IPS-11a (cell line): Measurements from ENCODE around the gene TFCP2.
"Not testable (repeated sequence)": the region's sequence is repeated elsewhere in the genome, so short reads cannot be mapped to it uniquely, and the experiment has no call there.

ENCODE experiments used
- H3K4me3 ChIP-seq: one replicate; pipeline ENCODE4 v1.5.1; 2013; ENCODE audit warnings: low read depth, low read length, control low read depth

Gene TFCP2

DNA sequence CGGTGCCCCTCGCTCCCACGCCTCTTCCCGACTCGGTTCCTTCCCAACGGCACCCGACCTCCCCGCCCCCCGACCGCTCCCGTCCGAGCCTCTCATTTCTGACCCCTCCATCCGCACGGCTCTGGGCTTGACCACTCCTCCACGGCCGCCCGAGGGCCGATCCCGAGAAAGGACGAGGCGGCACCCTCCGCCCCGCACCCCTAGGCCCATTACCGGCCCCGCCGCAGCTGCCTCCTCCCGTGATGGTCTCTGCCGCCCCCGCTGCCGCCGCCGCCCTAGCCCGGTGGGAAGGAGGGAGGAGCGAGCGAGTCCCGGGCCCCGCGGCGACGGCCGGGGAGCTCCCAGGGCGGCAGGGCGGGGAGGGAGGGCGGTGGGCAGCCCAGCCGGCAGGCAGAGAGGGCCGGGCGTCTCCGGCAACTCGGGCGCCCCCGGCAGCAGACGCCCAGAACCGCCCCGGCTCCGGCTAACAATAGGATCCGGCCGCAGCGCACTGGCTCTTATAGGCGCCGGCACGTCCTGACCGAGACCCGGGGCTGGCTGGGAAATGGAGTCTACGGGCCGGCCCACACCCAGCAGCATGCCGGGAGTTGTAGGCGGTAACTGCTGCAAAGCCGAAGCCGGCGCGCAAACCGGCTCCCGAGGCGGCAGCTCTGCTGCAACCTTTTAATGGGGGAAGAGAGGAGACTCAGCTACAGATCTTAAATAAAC lies 89.7 kb downstream of the TFCP2 start, which contains the start of gene CSRNP2:
TSS of gene CSRNP2 (minus strand) at position 471 of the 708 bp plus-strand sequence. CDS start 7,035 bp downstream, outside the sequence.
- peak within 1 kb of the TSS; percentile 85 for H3K4me3 ChIP-seq

- H3K4me3 ChIP-seq, result peak overlapping the region; percentile 85
These were observed 90.3 kb downstream of the TFCP2 start for GRCh38 chr12:51082561-51083125.

GRCh38 chr12:51081421-51081820 lies 91.5 kb downstream of the TFCP2 start:
- no peak overlapping the region for H3K4me3 ChIP-seq

- no peak overlapping the region for H3K4me3 ChIP-seq
These were observed 92.8 kb downstream of the TFCP2 start for GRCh38 chr12:51080136-51080535.

DNA sequence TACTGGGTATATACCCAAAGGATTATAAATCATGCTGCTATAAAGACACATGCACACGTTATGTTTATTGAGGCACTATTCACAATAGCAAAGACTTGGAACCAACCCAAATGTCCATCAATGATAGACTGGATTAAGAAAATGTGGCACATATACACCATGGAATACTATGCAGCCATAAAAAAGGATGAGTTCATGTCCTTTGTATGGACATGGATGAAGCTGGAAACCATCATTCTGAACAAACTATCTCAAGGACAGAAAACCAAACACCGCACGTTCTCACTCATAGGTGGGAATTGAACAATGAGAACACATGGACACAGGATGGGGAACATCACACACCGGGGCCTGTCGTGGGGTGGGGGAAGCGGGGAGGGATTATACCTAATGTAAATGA lies 94.1 kb downstream of the TFCP2 start:
- H3K4me3 ChIP-seq, result not testable (repeated sequence)

DNA sequence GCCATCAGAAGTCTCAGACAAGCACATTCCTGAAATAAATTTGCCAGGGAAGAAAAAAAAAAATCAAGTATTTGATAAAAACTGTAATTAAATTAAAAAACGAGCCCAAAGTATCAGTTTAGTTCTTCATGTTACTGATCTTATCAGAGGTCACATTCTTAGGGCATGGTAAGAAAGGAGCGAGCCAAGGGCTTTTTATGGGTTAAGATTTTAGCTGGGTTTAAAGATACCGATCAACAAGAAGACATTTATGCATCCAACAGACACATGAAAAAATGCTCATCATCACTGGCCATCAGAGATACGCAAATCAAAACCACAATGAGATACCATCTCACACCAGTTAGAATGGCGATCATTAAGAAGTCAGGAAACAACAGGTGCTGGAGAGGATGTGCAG lies 94.6 kb downstream of the TFCP2 start:
- H3K4me3 ChIP-seq, result not testable (repeated sequence)

DNA sequence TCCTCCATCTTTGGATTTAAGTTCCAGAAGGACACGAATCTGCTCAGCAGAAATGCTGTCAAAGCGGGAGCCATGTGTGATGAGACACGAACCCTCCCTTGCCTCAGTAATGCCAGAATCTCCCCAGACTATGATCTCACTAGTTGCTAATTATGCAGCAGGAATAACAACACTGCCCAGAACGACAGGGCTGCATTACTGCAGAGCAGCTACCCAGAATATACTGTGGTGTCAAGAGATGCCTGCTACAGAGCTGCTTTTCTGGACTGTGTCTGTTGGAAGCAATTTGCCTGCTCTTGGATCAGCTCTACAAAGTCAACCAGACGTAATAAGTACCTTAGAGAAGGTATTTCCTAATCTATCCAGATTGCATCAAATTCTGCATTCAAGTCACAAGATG lies 95.0 kb downstream of the TFCP2 start:
- no peak overlapping the region for H3K4me3 ChIP-seq

DNA sequence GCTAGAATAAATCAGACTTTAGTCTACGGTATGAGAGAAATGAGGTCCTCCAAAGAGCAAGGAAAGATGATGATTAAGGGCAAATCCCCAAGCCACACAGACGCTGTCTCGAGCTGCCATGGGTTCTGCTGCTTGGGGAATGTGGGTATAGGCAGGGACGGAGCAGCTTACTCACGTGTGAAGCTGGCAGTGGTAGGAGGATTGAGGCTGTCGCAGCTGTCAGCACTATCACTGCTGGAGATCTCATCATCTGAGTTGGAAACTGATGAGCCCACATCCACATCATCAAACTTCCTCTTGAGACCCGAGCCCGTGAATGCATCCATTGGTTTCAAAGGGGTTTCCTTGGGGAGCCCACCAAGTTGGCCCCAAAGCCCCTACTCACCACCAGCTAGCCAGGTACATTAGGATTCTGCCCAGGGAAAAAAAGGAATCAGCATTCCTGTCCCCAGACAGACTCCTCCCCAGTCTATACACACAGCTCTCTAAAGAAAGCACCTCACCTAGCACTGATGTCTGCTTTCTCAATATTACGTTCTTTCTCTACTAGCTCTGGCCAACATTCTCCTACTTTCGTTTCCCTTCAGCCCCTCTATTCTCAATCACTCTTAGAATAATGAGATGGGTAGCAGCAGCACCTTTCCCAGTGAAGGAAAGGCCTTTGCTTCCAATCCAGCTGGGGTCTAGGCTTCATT lies 96.6 kb downstream of the TFCP2 start:
- no peak overlapping the region for H3K4me3 ChIP-seq

DNA sequence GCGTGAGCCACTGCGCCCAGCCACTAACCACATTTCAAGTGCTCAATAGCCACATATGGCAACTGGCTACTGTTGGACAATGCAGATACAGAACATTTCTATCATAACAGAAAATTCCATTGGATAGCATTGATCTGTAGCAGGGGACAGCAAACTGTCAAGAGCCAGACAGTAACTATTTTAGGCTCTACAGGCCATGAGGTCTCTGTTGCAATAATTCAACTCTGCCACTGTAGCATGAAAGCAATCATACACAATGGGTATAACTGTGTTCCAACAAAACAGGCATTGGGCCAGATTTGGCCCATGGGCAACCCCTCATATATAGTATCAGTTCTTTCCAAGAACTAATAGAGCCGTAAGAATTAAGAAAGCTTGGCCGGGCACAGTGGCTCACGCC lies 97.5 kb downstream of the TFCP2 start:
- H3K4me3 ChIP-seq, result no peak overlapping the region

DNA sequence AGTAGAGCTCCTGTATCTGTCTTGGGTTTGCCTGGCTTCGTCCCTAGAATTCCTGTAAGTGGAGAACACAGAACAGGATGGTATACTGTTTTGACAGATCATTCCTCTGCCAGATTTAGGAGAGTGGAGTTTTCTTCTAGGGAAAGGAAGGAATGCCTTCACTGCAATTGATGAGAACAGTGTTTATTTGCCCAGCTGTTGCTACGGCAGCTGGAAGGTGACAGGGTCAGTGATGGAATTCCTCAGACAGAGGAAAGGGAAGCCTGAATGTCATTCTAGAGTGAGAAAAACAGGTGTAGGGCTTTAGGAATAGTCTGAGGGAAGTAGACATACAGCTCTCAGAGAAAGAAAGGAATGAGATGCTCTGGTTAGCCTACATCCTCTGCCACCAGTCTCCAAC lies 101.3 kb downstream of the TFCP2 start:
- no peak overlapping the region for H3K4me3 ChIP-seq

DNA sequence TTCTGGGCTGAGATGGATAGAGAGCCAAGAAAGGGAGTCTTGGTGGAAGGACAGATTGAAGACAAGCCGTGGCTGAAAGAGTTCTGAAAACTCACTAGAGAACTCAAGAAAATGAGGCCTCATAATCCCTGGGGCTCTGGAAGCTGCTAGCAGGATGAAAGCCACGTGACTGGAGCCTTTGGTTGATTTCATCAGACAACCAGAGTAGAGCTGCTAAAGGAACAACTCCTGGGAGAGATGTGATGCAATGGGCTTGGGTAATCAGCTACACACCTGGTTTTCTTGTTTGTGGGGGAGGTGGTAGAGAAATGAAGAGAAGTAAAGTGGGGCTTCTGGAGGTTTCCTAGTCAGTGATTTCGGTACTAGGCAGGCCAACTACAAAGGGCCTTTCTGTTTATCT lies 102.9 kb downstream of the TFCP2 start:
- H3K4me3 ChIP-seq, result no peak overlapping the region

DNA sequence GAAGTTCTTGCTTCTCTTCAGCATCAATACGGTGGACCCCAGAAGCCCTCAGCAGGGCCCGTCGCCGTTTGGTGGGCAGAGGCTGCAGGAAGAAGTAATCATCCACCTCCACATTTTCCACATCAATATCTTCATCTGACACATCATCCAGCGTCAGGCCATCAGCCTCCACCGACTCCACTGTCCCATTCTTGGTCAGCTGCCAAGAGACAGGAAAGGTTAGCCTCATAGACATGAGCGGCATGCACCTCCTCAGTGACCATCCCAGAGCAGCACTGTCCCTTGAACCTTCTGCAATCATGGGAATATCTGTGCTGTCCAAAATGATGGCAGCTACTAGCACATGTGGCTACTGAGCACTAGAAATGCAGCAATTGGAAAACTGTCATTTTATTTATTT lies 105.2 kb downstream of the TFCP2 start:
- no peak overlapping the region for H3K4me3 ChIP-seq

DNA sequence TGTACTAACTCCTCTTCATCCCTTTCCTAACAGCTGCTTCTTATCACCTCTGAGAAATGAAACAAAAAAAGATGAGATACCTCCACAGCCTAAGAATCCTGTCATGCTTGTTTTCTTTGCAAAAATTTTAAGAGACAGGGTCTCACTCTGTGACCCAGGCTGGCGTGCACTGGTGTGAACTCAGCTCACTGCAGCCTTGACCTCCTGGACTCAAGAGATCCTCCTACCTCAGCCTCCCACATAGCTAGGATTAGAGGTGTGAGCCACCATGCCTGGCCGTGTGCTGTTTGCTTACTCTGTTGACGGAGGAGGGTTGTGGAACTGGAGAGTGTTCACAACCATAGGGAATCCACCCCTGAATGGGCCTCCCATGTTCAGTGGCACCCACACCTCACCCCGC lies 105.7 kb downstream of the TFCP2 start:
- no peak overlapping the region for H3K4me3 ChIP-seq

GRCh38 chr12:51065530-51065929 lies 107.4 kb downstream of the TFCP2 start:
- no peak overlapping the region for H3K4me3 ChIP-seq

- no peak overlapping the region for H3K4me3 ChIP-seq
These were observed 110.1 kb downstream of the TFCP2 start for GRCh38 chr12:51062631-51063397.

- H3K4me3 ChIP-seq, result no peak overlapping the region
These were observed 113.8 kb downstream of the TFCP2 start for GRCh38 chr12:51059086-51059485.

- H3K4me3 ChIP-seq, result no peak overlapping the region
These were observed 116.7 kb downstream of the TFCP2 start for GRCh38 chr12:51056242-51056641.

DNA sequence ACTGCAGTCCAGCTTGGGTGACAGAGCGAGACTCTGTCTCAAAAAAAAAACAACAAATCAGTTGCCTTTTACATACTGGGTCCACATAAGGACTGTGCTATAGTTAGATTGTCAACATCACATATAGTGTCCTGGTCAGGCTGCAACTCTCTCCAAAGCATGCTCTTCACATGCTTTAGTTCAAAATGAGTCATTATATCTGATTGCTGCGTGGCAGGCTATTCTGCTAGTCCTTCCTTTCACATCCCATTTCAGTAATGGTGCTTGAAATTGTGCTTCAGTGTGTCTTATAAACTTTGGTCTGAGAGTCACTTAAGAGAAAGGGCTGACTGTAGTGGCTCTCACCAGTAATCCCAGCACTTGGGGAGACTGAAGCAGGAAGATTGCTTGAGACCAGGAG lies 117.9 kb downstream of the TFCP2 start:
- no peak overlapping the region for H3K4me3 ChIP-seq

DNA sequence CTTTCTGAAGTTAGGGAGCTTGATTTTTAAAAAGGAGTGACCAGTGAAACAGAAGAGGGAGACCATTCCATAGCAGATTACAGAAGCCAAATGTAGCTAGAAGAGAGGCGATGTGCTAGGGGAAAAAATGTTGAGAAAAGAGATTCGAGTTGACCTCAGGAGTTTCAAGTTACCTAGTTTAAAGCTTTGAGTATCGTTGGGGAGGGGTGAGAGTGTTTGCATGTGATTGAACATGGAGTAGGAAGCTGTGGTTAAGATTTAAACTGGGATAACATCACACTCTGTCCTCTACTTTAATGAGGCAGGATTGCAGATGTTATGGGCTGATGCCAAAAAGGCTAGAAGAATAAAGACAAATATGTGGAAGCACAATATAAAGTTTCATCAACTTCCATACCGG lies 121.1 kb downstream of the TFCP2 start:
- H3K4me3 ChIP-seq, result no peak overlapping the region

DNA sequence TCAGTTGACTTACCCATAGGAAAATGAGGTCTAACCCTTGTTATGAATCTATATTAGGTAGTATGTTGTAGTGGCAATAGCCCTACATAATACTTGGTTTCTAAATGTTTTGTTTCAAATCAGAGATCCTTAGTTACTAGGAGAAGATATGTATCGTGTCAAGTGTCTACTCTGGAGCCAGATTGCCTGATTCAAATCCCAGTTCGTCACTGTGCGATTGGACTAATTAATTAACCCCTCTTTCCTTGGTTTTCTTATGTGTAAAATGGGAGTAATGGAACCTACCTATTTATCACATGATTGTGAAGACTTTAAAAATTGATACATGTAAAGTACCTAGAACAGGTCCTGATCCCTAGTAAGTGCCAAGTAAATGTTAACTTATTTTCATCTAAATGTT lies 123.4 kb downstream of the TFCP2 start:
- no peak overlapping the region for H3K4me3 ChIP-seq

- peak overlapping the region; percentile 78 for H3K4me3 ChIP-seq
These were observed 124.2 kb downstream of the TFCP2 start for GRCh38 chr12:51048661-51049251.
